Epithelial cell of proximal tubule (primary cell): Measurements from ENCODE around the gene GDAP2. TPM values are rescaled to one million over a fixed set of nuclear protein-coding genes. Genes with fewer than 3 reads are reported as not detected.
"Not testable (repeated sequence)": the region's sequence is repeated elsewhere in the genome, so short reads cannot be mapped to it uniquely, and the experiment has no call there.

Experiments
- DNase-seq: peaks from one replicate; pipeline ENCODE4 v3.0.0-alpha.2; 2011; ENCODE audit warnings: low read depth
- H3K4me3 ChIP-seq: 2 replicates; pipeline ENCODE4 v1.5.1; 2011; ENCODE audit warnings: low read depth, mild to moderate bottlenecking, low read length
- total RNA-seq: library from RNA; depleted of rRNA; stranded (reverse); fragments of >200 nt; gene quantifications from 2 replicates; pipeline ENCODE4 v1.2.3, GENCODE V29; 2015
- TF ChIP-seq, protein P1 (sequence below): conservative IDR thresholded peaks from 2 replicates; pipeline ENCODE4 v1.5.1; 2012; ENCODE audit warnings: low read depth, mild to moderate bottlenecking, low read length

Gene GDAP2
- total RNA-seq, 1 donor from 2014 or later = 13.8 TPM

DNA sequence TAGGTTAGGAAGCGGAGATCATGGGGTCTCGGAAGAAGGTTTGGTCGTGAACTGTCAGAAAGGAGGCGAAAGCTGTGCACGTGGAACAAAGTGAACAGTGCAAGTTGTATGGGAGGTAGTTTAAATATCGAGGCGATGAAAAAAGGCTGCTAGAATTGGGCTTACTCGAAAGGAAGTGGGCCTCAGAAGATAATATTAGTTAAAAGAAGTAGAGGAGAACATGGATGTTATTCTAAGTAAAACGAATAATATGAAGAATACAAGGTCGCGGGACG is 689 bp upstream of the GDAP2 start:
- TF ChIP-seq, protein P1, sequence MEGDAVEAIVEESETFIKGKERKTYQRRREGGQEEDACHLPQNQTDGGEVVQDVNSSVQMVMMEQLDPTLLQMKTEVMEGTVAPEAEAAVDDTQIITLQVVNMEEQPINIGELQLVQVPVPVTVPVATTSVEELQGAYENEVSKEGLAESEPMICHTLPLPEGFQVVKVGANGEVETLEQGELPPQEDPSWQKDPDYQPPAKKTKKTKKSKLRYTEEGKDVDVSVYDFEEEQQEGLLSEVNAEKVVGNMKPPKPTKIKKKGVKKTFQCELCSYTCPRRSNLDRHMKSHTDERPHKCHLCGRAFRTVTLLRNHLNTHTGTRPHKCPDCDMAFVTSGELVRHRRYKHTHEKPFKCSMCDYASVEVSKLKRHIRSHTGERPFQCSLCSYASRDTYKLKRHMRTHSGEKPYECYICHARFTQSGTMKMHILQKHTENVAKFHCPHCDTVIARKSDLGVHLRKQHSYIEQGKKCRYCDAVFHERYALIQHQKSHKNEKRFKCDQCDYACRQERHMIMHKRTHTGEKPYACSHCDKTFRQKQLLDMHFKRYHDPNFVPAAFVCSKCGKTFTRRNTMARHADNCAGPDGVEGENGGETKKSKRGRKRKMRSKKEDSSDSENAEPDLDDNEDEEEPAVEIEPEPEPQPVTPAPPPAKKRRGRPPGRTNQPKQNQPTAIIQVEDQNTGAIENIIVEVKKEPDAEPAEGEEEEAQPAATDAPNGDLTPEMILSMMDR = no peak
- H3K4me3 ChIP-seq = peak overlapping the region; percentile 97
- peak; percentile 2 for DNase-seq

DNA sequence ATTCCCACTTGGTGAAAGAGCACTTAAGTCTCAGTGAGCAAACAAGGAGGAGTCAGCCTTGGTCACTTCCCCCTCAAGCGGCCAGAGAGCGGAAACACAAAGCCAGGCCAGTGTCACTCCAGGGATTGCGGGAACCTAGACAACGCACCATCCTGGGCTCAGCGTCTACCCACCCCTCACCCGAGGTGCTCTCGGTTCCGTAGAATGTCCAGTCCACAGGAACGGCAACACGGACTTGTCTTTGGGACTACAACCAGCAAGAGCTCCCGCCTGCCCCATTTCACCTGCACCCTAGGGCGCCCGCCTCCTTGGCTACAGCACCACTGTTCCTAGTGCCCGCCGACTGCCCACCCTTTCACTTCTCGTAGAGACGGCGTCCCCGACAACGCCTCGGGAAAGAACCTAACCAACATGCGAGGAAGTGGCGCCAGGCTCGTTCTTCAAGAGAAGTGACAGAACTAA is 509 bp downstream of the GDAP2 start:
- TF ChIP-seq, protein P1 = peak; percentile 22
- peak; percentile 16 for DNase-seq
- peak overlapping the region; percentile 97 for H3K4me3 ChIP-seq

- no peak overlapping the region for H3K4me3 ChIP-seq
- TF ChIP-seq, protein P1 = no peak
- no peak for DNase-seq
These were observed 3.4 kb downstream of the GDAP2 start for GRCh38 chr1:117925981-117926380.

- DNase-seq, H3K4me3 ChIP-seq: not testable (repeated sequence)
These were observed 6.7 kb downstream of the GDAP2 start for GRCh38 chr1:117922717-117923116.

- TF ChIP-seq, protein P1 = no peak
- DNase-seq = no peak
These were observed 7.4 kb downstream of the GDAP2 start for GRCh38 chr1:117921991-117922390.

DNA sequence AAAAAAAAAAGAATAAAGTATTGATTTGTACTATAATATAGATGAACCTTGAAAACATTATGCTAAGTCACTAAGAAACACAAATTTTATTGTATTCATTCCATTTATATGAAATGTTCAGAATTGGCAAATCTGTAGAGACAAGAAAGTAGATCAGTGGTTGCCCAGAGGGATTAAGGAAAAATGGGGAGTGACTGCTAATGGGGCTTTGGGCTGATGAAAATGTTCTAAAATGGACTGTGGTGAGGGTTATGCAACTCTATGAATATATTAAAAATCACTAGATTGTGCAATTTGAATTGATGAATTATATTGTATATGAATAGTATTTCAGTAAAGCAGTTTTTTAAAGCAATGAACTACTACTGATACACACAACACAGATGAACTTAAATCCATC is 10.0 kb downstream of the GDAP2 start:
- TF ChIP-seq, protein P1 = no peak
- H3K4me3 ChIP-seq = no peak overlapping the region
- no peak for DNase-seq

More at GRCh38 chr1:117921991-117922390, 7.4 kb downstream of the GDAP2 start:
- no peak overlapping the region for H3K4me3 ChIP-seq

DNA sequence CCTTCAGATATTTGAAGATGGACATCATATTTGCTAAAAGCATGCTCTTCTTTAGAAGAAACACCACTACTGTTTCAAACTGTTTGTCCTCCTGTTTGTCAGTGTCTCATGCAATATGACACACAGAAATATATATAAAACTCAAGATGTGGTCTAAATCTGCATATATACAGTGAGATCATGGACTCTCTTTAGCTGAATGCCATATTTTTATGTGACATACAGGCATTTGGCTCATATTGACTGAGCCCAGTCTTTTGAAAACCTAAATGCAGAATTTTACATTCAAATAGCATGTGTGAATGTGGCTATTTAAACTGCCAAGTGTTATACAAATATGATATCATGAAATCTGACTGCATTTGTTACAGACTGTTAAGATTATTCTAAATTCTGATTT is 18.4 kb downstream of the GDAP2 start:
- TF ChIP-seq, protein P1 = no peak
- no peak for DNase-seq
- no peak overlapping the region for H3K4me3 ChIP-seq

DNA sequence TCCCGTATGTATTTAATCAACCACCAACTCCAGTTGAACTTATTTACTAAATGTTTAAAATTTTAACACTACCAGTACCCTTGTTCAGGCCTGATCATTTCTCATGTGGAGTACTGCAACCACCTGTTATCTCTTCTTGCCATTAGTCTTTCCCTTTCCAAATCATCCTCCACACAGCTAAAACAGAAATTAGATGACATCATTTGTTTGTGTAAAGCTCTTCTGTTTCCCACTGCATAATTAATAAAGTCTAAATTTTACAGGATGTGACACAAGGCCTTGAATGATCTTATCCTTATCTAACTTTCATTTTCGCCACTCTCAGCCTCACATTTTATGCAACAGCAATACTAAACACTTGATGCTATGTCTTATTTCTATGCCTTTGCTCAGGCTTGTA is 24.4 kb downstream of the GDAP2 start:
- H3K4me3 ChIP-seq = no peak overlapping the region
- TF ChIP-seq, protein P1 = no peak

More for the DNA sequence above, 24.4 kb downstream of the GDAP2 start:
- no peak for DNase-seq
